ENCODE results near the gene CACNA1D. TPM values are rescaled to one million over a fixed set of nuclear protein-coding genes. Genes with fewer than 3 reads are reported as not detected.

CACNA1D gene
- total and polyA plus RNA-seq, 8 donors: 5.3 to 22.8 (median 11.6) TPM

DNA sequence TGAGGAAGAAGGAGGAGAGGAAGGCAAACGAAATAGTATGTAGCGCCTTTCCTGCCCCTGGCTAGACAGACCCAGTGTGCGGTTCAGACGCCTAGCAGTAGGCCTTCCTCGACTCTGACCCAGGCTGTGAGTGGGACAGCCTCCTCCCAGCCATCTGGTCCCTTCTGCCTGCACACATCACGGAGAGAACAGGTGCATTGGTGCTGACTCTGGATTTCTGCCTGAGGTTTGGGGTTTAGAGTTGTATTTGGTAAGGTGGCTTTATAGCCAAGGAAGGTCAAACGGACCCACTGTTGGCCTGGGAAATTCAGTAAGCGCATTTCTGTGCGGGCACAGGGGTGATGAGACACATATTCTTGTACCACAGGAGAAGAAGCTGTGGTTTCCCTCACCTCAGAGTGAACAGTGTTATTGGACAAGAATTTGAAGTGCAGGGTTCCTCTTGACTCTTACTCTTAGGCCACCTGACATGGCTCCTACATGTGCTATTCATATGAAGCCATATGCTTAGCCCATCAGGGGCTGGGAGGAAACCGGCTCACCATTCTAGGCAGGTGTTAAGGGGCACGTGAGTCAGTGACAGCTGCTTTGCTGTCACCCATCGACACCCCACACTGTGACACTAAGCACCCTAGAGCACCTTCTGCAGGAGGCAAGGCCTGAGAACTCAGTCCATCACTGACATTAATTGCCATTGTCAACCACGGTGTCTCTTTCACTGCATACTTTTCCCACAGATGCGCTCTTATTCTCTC lies 208.5 kb downstream of the CACNA1D start:
- ATAC-seq: peak in 1 of 4 donors; percentile 53
- TF ChIP-seq CTCF (IDR thresholded peaks at IDR 0.05): no peak
- no peak overlapping the region for H3K4me3 ChIP-seq
- intact Hi-C loops (cut with DNase I): loop anchor here in 1 of 3 donors (10.0 kb wide), 1 partner anchor 398 kb away; no protein-coding TSS in a partner anchor
- no peaks in the 10 kb centered on the region for H3K9me3 ChIP-seq
- H3K36me3 ChIP-seq: no peaks in the 10 kb centered on the region
- no peak for DNase-seq
- H3K27me3 ChIP-seq: no peaks in the 10 kb centered on the region
- 77 to 85% methylated on average over 14 of the region's 14 CpGs for WGBS, 2 donors
- H3K27ac ChIP-seq: no peak overlapping the region
- peaks cover 0 to 7% (median 2%) of the 10 kb centered on the region in 3 donors for H3K4me1 ChIP-seq
- no peak for FAIRE-seq

DNA sequence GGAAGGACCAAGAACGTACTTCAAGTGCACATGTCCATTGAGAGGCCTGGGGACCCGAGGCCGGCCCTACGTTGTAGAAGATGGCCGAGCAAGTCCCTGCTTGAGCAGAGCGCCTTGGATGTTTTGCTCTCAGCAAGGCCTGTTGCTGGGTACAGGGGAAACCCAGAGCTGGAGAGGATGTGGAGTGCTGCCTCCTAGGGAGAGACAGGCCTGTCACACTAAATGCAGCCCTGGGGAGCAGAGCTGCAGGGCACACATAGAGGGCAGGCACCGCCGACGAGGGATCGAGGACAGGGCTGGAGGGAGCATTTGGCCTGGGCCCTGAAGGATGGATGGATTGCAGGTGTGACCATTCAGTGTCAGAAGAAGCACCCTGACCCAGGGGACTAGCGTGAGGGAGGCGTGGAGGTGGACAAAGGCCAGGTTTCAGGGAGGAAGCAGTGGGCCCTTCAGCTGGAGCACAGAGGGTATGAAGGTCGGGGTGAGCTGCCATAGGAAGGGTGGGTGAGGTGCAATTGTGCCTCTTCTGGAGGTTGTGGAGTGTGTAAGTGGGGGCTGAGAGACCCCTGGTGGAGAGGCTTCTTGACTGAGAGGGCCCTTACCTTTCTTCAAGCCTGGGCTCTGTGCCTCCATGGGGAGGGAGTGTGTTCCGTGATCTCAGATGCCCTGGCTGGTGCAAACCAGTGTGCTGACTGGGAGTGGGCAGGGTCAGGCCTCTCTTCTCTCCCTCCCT lies 209.4 kb downstream of the CACNA1D start:
- FAIRE-seq: no peak
- intact Hi-C loops (cut with DNase I): loop anchor here in 1 of 3 donors (10.0 kb wide), 1 partner anchor 399 kb away; no protein-coding TSS in a partner anchor

GRCh38 chr3:53704363-53704725 lies 209.9 kb downstream of the CACNA1D start:
- H3K4me1 ChIP-seq: peaks cover 0 to 8% (median 8%) of the 10 kb centered on the region in 3 donors
- peak in 1 of 6 donors; percentile 4 for DNase-seq
- intact Hi-C loops (cut with DNase I): loop anchor here in 1 of 3 donors (10.0 kb wide), 1 partner anchor 400 kb away; no protein-coding TSS in a partner anchor
- no peaks in the 10 kb centered on the region for H3K27me3 ChIP-seq
- TF ChIP-seq CTCF (IDR thresholded peaks at IDR 0.05): no peak
- WGBS, 2 donors: 75% methylated on average over 4 of the region's 4 CpGs
- no peak overlapping the region for H3K4me3 ChIP-seq
- no peak for ATAC-seq
- H3K9me3 ChIP-seq: no peaks in the 10 kb centered on the region
- H3K27ac ChIP-seq: no peak overlapping the region
- H3K36me3 ChIP-seq: no peaks in the 10 kb centered on the region
- FAIRE-seq: no peak

More for the DNA sequence above, 209.4 kb downstream of the CACNA1D start:
- H3K9me3 ChIP-seq: no peaks in the 10 kb centered on the region
- WGBS, 2 donors: 87 to 88% methylated on average over 14 of the region's 14 CpGs
- no peak overlapping the region for H3K27ac ChIP-seq
- no peak for ATAC-seq
- H3K27me3 ChIP-seq: no peaks in the 10 kb centered on the region
- no peak for TF ChIP-seq CTCF (IDR thresholded peaks at IDR 0.05)
- no peaks in the 10 kb centered on the region for H3K36me3 ChIP-seq
- no peak for DNase-seq
- H3K4me3 ChIP-seq: no peak overlapping the region
- H3K4me1 ChIP-seq: peaks cover 0 to 8% (median 8%) of the 10 kb centered on the region in 3 donors

DNA sequence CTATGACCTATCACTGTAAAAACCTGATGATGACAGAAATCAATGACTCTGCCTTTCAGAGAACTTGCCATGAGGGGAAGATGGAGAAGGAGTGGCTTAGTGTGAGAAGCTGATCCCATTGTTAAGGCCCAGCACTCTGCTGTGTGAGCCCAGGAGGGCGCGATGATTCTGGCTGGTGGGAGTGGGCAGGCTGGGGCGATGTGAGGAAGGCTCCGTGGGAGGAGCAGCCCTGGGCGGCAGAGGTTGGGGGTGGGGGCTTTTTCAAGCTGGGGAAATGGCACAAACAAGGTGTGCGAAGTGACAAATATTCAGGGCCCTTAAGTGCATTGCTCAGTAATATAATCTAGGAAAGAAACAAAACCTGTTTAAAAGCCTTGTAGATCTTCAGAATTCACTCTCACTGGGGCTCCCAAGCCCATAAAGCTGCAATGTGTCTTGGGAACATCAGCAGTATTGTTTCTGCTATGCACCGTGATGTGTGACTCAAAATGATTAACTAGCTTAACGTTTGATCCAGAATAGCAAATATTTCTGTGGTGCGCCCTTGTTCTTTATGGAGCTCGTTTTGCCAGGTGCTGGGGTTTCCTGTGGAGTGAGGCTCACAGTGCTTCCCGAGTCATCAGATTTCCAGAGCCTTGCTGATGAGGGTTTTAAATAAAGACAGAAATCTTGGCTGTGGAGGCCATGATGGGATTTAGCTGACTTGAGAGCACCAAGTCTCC lies 210.8 kb downstream of the CACNA1D start:
- no peaks in the 10 kb centered on the region for H3K9me3 ChIP-seq
- peak in 1 of 6 donors; percentile 13 for DNase-seq
- H3K4me3 ChIP-seq: no peak overlapping the region
- no peaks in the 10 kb centered on the region for H3K36me3 ChIP-seq
- TF ChIP-seq CTCF (IDR thresholded peaks at IDR 0.05): no peak
- peak overlapping the region in 3 of 4 donors; percentile 23 to 47 (median 28) for H3K27ac ChIP-seq
- H3K4me1 ChIP-seq: peaks cover 0 to 8% (median 8%) of the 10 kb centered on the region in 3 donors
- FAIRE-seq: no peak
- intact Hi-C loops (cut with DNase I): loop anchor here in 1 of 3 donors (10.0 kb wide), 1 partner anchor 400 kb away; no protein-coding TSS in a partner anchor
- ATAC-seq: peak in 2 of 4 donors; percentile 19 to 50
- no peaks in the 10 kb centered on the region for H3K27me3 ChIP-seq
- WGBS, 2 donors: 58 to 59% methylated on average over 11 of the region's 11 CpGs
